Endometrial microvascular endothelial cells (primary cell): Measurements from ENCODE around the gene TTBK1. TPM values are rescaled to one million over a fixed set of nuclear protein-coding genes. Genes with fewer than 3 reads are reported as not detected.

ENCODE experiments used
- in situ Hi-C: cut with HindIII; loops from 2 replicates; pipeline ENCODE4 v1.10.0; 2017; ENCODE audit warnings: low sequenced_read_pairs, low pct_unique_long_range_greater_than_20kb; ENCODE audit errors: inconsistent ontology term
- total RNA-seq: library from RNA; depleted of rRNA; stranded (reverse); fragments of >200 nt; gene quantifications from one replicate; pipeline ENCODE4 v1.2.3, GENCODE V29; 2015; ENCODE audit errors: inconsistent ontology term

The TTBK1 gene
- total RNA-seq, 1 donor from 2014 or later: not detected

GRCh38 chr6:43280234-43280633, 37.0 kb downstream of the TTBK1 start:
- in situ Hi-C loops: no loop called here

- in situ Hi-C loops: no loop called here
Observed at GRCh38 chr6:43282060-43282459, 38.8 kb downstream of the TTBK1 start.

GRCh38 chr6:43282636-43283513, 39.6 kb downstream of the TTBK1 start:
- in situ Hi-C loops: no loop called here

GRCh38 chr6:43283514-43283901, 40.2 kb downstream of the TTBK1 start:
- in situ Hi-C loops: no loop called here

- in situ Hi-C loops: no loop called here
Observed at GRCh38 chr6:43283905-43284304, 40.6 kb downstream of the TTBK1 start.

GRCh38 chr6:43284991-43285781, 41.9 kb downstream of the TTBK1 start:
- in situ Hi-C loops: no loop called here

GRCh38 chr6:43285832-43286231, 42.6 kb downstream of the TTBK1 start:
- in situ Hi-C loops: no loop called here

GRCh38 chr6:43286456-43286979, 43.2 kb downstream of the TTBK1 start:
- in situ Hi-C loops: no loop called here

- in situ Hi-C loops: no loop called here
Observed at GRCh38 chr6:43286980-43287716, 43.9 kb downstream of the TTBK1 start.

GRCh38 chr6:43287717-43288679, 44.7 kb downstream of the TTBK1 start:
- in situ Hi-C loops: no loop called here

GRCh38 chr6:43290339-43290904, 47.1 kb downstream of the TTBK1 start:
- in situ Hi-C loops: no loop called here

- in situ Hi-C loops: no loop called here
Observed at GRCh38 chr6:43290905-43291355, 47.6 kb downstream of the TTBK1 start.

GRCh38 chr6:43291708-43292107, 48.4 kb downstream of the TTBK1 start:
- in situ Hi-C loops: no loop called here

GRCh38 chr6:43292341-43292740, 49.1 kb downstream of the TTBK1 start:
- in situ Hi-C loops: no loop called here

- in situ Hi-C loops: no loop called here
Observed at GRCh38 chr6:43292763-43293318, 49.6 kb downstream of the TTBK1 start.

- in situ Hi-C loops: no loop called here
Observed at GRCh38 chr6:43293698-43294097, 50.4 kb downstream of the TTBK1 start.

- in situ Hi-C loops: no loop called here
Observed at GRCh38 chr6:43294536-43294935, 51.3 kb downstream of the TTBK1 start.
